ENCODE measurements around the gene GATA1. TPM values are rescaled to one million over a fixed set of nuclear protein-coding genes. Genes with fewer than 3 reads are reported as not detected.
"Not testable (repeated sequence)": the region's sequence is repeated elsewhere in the genome, so short reads cannot be mapped to it uniquely, and the experiment has no call there.

GATA1 gene
- total and polyA plus RNA-seq, 4 donors, result 0.22 to 0.59 (median 0.42) TPM

DNA sequence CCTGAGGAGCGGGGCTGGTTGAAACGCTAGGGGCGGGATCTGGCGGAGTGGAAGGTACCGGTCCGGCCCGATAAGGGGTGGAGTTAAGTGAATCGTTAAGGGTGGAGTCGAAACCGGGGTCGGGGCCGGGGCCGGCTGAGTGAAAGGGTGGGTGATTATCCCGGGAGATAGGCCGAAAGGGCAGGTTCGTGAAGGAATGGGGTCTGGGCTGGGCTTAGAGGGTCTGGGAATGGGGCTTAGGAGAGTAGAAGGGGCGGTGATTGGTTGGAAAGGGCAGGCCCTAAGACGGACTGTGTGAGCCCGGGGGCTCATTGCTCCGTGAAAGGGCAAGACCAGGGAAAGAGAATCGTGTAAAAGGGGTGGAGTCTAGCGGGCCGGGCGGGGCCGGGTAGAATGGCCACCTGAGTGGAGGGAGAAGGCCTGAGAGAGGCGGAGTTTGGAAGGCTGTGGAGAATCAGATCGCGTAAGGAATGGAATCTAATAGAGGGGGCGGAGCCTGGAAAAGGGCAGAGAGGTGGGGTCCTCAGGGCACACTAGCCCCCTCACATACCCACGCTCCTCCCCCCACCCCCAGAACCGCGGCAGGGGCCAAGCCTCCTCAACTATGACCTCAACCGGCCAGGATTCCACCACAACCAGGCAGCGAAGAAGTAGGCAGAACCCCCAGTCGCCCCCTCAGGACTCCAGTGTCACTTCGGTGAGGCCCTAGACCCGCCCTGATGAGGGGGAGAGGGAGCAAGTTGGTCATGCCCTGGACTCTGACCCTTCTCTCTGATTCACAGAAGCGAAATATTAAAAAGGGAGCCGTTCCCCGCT lies 15.9 kb downstream of the GATA1 start:
- Histone ChIP-seq H3K27me3 (ENCODE audit: control insufficient read depth, insufficient read depth, low read length) (no peaks in the 10 kb centered on the region), H3K4me3 (ENCODE audit: low read depth, low read length) (peak overlapping the region; percentile 63), H3K4me1 (ENCODE audit: control insufficient read depth, insufficient read depth, low read length) (peaks cover 15% of the 10 kb centered on the region), H3K27ac (ENCODE audit: low read depth, low read length) (peak overlapping the region; percentile 91), H3K36me3 (ENCODE audit: control insufficient read depth, insufficient read depth, low read length) (peaks cover 7% of the 10 kb centered on the region), H3K9me3 (ENCODE audit: control insufficient read depth, insufficient read depth, low read length) (no peaks in the 10 kb centered on the region)
- 23% methylated on average over 28 of the region's 40 CpGs for WGBS (ENCODE audit: insufficient coverage)
- peak in 5 of 6 donors; percentile 23 to 88 (median 39) for DNase-seq (ENCODE audit: low read depth in 4 of 6, low spot score in 6 of 6)

DNA sequence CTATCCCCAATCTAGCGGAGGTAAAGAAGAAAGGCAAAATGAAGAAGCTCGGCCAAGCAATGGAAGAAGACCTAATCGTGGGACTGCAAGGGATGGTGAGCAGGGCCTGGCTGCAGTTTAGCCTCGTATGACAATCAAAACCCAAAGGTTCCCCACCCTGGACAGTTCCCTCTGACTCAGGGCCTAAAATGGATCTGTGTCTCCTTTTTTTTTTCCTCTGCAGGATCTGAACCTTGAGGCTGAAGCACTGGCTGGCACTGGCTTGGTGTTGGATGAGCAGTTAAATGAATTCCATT lies 16.5 kb downstream of the GATA1 start:
- Histone ChIP-seq H3K9me3 (ENCODE audit: control insufficient read depth, insufficient read depth, low read length) (no peaks in the 10 kb centered on the region), H3K27me3 (ENCODE audit: control insufficient read depth, insufficient read depth, low read length) (no peaks in the 10 kb centered on the region), H3K4me3 (ENCODE audit: low read depth, low read length) (peak overlapping the region; percentile 63), H3K27ac (ENCODE audit: low read depth, low read length) (peak overlapping the region; percentile 91), H3K4me1 (ENCODE audit: control insufficient read depth, insufficient read depth, low read length) (peaks cover 15% of the 10 kb centered on the region), H3K36me3 (ENCODE audit: control insufficient read depth, insufficient read depth, low read length) (peaks cover 7% of the 10 kb centered on the region)
- DNase-seq (ENCODE audit: low read depth in 4 of 6, low spot score in 6 of 6), result no peak
- 70% methylated on average over 3 of the region's 4 CpGs for WGBS (ENCODE audit: insufficient coverage)

DNA sequence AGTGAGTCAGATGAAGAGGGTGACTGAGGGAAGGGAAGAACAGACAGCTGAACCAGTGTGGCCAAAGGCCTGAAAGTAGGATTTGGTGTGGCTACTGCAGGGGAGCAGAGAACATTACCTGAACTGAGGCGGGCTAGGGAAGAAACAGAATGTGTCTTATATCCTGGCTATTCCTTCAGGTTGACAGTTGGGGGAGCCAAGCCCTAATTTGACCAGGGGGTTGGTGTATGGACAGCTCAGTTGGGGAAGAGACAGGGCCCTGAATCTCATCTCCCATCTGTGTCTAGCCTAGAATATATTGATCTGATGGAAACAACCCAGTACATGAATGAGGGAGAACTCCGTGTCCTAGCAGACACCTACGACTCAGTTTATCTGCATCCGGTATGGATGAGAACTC lies 19.7 kb downstream of the GATA1 start:
- WGBS (ENCODE audit: insufficient coverage), result 88% methylated on average over 4 of the region's 4 CpGs
- Histone ChIP-seq H3K36me3 (ENCODE audit: control insufficient read depth, insufficient read depth, low read length) (peaks cover 11% of the 10 kb centered on the region), H3K4me1 (ENCODE audit: control insufficient read depth, insufficient read depth, low read length) (peaks cover 11% of the 10 kb centered on the region), H3K4me3 (ENCODE audit: low read depth, low read length) (no peak overlapping the region), H3K27ac (ENCODE audit: low read depth, low read length) (no peak overlapping the region), H3K9me3 (ENCODE audit: control insufficient read depth, insufficient read depth, low read length) (no peaks in the 10 kb centered on the region), H3K27me3 (ENCODE audit: control insufficient read depth, insufficient read depth, low read length) (no peaks in the 10 kb centered on the region)
- DNase-seq (ENCODE audit: low read depth in 4 of 6, low spot score in 6 of 6), result no peak

DNA sequence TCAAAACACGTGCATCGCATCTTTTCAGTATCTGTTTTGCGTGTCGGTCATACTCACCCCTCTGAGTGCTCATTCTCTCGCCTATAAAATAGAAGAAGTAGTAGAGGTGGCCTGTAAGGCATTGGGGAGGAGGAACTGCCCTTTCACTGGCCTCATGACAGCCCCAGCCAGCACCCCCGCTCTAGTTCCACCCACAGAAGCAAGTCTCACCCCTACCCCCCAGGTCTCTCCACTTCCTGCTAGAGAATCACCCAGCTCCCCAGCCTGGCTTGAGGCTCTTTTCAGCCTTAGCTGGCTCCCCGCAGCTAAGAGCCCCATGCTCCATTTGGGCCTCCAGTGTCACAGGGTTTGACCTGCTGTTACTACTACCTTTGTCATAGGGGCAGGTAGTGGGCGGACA lies 27.3 kb downstream of the GATA1 start:
- 86% methylated on average over 2 of the region's 8 CpGs for WGBS (ENCODE audit: insufficient coverage)
- no peak for DNase-seq (ENCODE audit: low read depth in 4 of 6, low spot score in 6 of 6)
- H3K4me3 ChIP-seq (ENCODE audit: low read depth, low read length), result no peak overlapping the region
- no peaks in the 10 kb centered on the region for H3K27me3 ChIP-seq (ENCODE audit: control insufficient read depth, insufficient read depth, low read length)
- no peak overlapping the region for H3K27ac ChIP-seq (ENCODE audit: low read depth, low read length)
- H3K4me1 ChIP-seq (ENCODE audit: control insufficient read depth, insufficient read depth, low read length), result no peaks in the 10 kb centered on the region
- H3K36me3 ChIP-seq (ENCODE audit: control insufficient read depth, insufficient read depth, low read length), result peaks cover 40% of the 10 kb centered on the region
- H3K9me3 ChIP-seq (ENCODE audit: control insufficient read depth, insufficient read depth, low read length), result no peaks in the 10 kb centered on the region

DNA sequence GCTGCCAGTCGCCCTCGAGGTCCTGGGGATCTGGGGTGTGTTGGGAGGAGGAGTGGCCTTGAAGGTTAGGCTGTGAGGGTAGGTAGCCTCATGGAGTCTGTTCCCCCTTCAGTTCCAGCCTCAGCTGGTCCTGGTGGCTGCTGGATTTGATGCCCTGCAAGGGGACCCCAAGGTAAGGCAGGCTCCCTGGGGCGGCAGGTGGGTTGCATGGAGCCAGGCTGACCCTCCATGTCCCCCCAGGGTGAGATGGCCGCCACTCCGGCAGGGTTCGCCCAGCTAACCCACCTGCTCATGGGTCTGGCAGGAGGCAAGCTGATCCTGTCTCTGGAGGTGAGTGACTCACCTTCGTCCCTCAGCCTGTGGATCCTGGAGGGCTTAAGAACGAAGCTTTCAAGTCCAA lies 28.3 kb downstream of the GATA1 start:
- Histone ChIP-seq H3K4me1 (ENCODE audit: control insufficient read depth, insufficient read depth, low read length) (no peaks in the 10 kb centered on the region), H3K27me3 (ENCODE audit: control insufficient read depth, insufficient read depth, low read length) (no peaks in the 10 kb centered on the region), H3K27ac (ENCODE audit: low read depth, low read length) (no peak overlapping the region), H3K4me3 (ENCODE audit: low read depth, low read length) (no peak overlapping the region), H3K9me3 (ENCODE audit: control insufficient read depth, insufficient read depth, low read length) (no peaks in the 10 kb centered on the region), H3K36me3 (ENCODE audit: control insufficient read depth, insufficient read depth, low read length) (peaks cover 41% of the 10 kb centered on the region)
- no peak for DNase-seq (ENCODE audit: low read depth in 4 of 6, low spot score in 6 of 6)
- 87% methylated on average over 8 of the region's 8 CpGs for WGBS (ENCODE audit: insufficient coverage)

DNA sequence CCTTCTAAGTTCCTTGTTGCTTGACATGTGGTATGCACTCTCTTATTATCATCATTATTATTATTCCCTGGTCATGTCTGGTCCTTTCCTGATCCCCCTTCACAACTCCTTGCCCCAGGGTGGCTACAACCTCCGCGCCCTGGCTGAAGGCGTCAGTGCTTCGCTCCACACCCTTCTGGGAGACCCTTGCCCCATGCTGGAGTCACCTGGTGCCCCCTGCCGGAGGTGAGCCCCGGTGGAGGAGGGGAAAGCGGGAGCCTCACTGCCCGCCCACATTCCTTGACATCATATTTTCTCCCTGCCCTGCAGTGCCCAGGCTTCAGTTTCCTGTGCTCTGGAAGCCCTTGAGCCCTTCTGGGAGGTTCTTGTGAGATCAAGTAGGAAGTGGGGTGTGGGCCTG lies 28.9 kb downstream of the GATA1 start:
- no peaks in the 10 kb centered on the region for H3K4me1 ChIP-seq (ENCODE audit: control insufficient read depth, insufficient read depth, low read length)
- WGBS (ENCODE audit: insufficient coverage), result 86% methylated on average over 4 of the region's 8 CpGs
- no peak overlapping the region for H3K4me3 ChIP-seq (ENCODE audit: low read depth, low read length)
- no peak overlapping the region for H3K27ac ChIP-seq (ENCODE audit: low read depth, low read length)
- H3K9me3 ChIP-seq (ENCODE audit: control insufficient read depth, insufficient read depth, low read length), result no peaks in the 10 kb centered on the region
- H3K36me3 ChIP-seq (ENCODE audit: control insufficient read depth, insufficient read depth, low read length), result peaks cover 45% of the 10 kb centered on the region
- H3K27me3 ChIP-seq (ENCODE audit: control insufficient read depth, insufficient read depth, low read length), result no peaks in the 10 kb centered on the region
- DNase-seq (ENCODE audit: low read depth in 4 of 6, low spot score in 6 of 6), result no peak

DNA sequence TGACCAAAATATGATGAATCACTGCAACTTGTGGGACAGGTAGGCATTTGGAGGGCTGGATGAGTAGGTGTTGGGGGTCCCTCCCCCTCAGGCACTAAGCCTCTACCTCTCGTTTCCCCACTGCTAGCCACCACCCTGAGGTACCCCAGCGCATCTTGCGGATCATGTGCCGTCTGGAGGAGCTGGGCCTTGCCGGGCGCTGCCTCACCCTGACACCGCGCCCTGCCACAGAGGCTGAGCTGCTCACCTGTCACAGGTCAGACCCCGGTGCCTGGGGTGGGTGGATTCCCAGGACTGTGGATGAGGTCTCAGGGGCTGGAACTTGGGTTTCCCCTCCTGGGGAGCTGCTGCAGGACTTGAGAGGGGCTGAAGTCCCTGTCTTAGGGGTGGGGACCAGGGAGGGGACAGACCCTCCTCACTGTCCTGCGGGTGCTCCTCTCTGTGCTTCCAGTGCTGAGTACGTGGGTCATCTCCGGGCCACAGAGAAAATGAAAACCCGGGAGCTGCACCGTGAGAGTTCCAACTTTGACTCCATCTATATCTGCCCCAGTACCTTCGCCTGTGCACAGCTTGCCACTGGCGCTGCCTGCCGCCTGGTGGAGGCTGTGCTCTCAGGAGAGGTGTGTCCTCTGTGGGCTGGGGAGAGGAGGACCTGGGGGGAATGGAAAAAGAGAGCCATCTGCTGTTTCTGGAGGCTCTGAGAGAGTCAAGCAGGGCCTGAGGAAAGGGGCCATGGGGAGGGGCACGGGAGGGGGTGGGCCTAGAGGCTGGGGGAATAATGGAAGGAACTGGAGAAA lies 29.8 kb downstream of the GATA1 start:
- WGBS (ENCODE audit: insufficient coverage), result 85% methylated on average over 16 of the region's 18 CpGs
- Histone ChIP-seq H3K27ac (ENCODE audit: low read depth, low read length) (no peak overlapping the region), H3K4me1 (ENCODE audit: control insufficient read depth, insufficient read depth, low read length) (no peaks in the 10 kb centered on the region), H3K9me3 (ENCODE audit: control insufficient read depth, insufficient read depth, low read length) (no peaks in the 10 kb centered on the region), H3K27me3 (ENCODE audit: control insufficient read depth, insufficient read depth, low read length) (no peaks in the 10 kb centered on the region), H3K36me3 (ENCODE audit: control insufficient read depth, insufficient read depth, low read length) (peaks cover 46% of the 10 kb centered on the region), H3K4me3 (ENCODE audit: low read depth, low read length) (no peak overlapping the region)
- no peak for DNase-seq (ENCODE audit: low read depth in 4 of 6, low spot score in 6 of 6)

DNA sequence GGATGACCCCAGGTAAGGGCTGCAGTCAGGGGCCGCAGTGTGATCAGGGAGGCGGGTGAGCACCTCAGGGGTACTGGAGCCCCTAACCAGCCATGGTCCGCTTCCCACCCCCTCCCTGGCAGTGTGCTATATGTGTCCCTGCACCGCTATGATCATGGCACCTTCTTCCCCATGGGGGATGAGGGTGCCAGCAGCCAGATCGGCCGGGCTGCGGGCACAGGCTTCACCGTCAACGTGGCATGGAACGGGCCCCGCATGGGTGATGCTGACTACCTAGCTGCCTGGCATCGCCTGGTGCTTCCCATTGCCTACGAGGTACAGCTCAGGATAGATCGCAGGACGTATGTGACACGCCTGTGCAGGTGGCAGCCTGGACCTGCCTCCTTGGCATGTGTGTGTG lies 31.7 kb downstream of the GATA1 start:
- WGBS (ENCODE audit: insufficient coverage), result 86% methylated on average over 16 of the region's 16 CpGs
- Histone ChIP-seq H3K27me3 (ENCODE audit: control insufficient read depth, insufficient read depth, low read length) (no peaks in the 10 kb centered on the region), H3K9me3 (ENCODE audit: control insufficient read depth, insufficient read depth, low read length) (no peaks in the 10 kb centered on the region), H3K27ac (ENCODE audit: low read depth, low read length) (no peak overlapping the region), H3K36me3 (ENCODE audit: control insufficient read depth, insufficient read depth, low read length) (peaks cover 58% of the 10 kb centered on the region), H3K4me3 (ENCODE audit: low read depth, low read length) (no peak overlapping the region), H3K4me1 (ENCODE audit: control insufficient read depth, insufficient read depth, low read length) (no peaks in the 10 kb centered on the region)
- DNase-seq (ENCODE audit: low read depth in 4 of 6, low spot score in 6 of 6), result no peak

DNA sequence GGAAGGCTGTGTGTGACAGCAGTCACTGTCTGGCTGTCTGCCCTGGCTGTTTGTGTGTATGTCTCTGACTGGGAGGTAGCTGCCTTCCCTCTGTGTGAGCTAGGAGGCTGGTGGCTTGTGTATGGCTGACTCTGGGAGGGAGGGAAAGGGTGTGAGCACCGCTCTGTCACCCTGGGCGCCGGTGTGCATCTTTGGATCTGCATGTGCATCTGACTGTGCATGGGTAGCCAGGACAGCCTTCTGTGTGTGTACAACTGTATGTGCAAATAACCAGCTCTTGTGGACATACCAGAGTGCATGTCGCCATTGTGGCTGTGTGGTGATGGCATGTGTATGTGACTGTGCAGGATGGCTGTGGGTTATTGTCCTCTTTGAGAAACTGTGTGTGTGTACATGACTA lies 32.5 kb downstream of the GATA1 start:
- no peaks in the 10 kb centered on the region for H3K4me1 ChIP-seq (ENCODE audit: control insufficient read depth, insufficient read depth, low read length)
- DNase-seq (ENCODE audit: low read depth in 4 of 6, low spot score in 6 of 6), result no peak
- peaks cover 62% of the 10 kb centered on the region for H3K36me3 ChIP-seq (ENCODE audit: control insufficient read depth, insufficient read depth, low read length)
- no peaks in the 10 kb centered on the region for H3K9me3 ChIP-seq (ENCODE audit: control insufficient read depth, insufficient read depth, low read length)
- H3K27ac ChIP-seq (ENCODE audit: low read depth, low read length), result no peak overlapping the region
- no peak overlapping the region for H3K4me3 ChIP-seq (ENCODE audit: low read depth, low read length)
- no peaks in the 10 kb centered on the region for H3K27me3 ChIP-seq (ENCODE audit: control insufficient read depth, insufficient read depth, low read length)
- WGBS (ENCODE audit: insufficient coverage), result 80% methylated on average over 4 of the region's 4 CpGs

DNA sequence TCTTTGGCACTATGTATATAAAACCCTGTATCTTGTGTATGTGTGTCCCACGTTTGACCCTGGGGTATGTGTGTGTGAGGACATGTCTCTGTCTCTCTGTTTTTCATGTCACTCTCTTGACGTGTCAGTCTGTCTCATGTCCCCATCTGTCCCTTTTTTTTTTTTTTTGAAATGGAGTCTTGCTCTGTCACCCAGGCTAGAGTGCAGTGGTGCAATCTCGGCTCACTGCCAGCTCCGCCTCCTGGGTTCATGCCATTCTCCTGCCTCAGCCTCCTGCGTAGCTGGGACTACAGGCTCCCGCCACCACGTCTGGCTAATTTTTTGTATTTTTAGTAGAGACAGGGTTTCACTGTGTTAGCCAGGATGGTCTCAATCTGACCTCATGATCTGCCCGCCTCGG lies 33.0 kb downstream of the GATA1 start:
- not testable (repeated sequence) for H3K9me3 ChIP-seq (ENCODE audit: control insufficient read depth, insufficient read depth, low read length); H3K27ac ChIP-seq (ENCODE audit: low read depth, low read length); H3K4me3 ChIP-seq (ENCODE audit: low read depth, low read length); DNase-seq (ENCODE audit: low read depth in 4 of 6, low spot score in 6 of 6); H3K27me3 ChIP-seq (ENCODE audit: control insufficient read depth, insufficient read depth, low read length); H3K4me1 ChIP-seq (ENCODE audit: control insufficient read depth, insufficient read depth, low read length)
- H3K36me3 ChIP-seq (ENCODE audit: control insufficient read depth, insufficient read depth, low read length), result peaks cover 66% of the 10 kb centered on the region
- WGBS (ENCODE audit: insufficient coverage), result 82% methylated on average over 3 of the region's 9 CpGs
